ENCODE data around the gene PKNOX2. TPM values are rescaled to one million over a fixed set of nuclear protein-coding genes. Genes with fewer than 3 reads are reported as not detected.
A peak's percentile ranks its signal among the peaks of the same experiment; 100 is the strongest.

The PKNOX2 gene
- total and polyA plus RNA-seq, 10 of the 15 experiments (the other 5 are each of a cell fraction or from before 2014, with no cell fraction given): not detected

- ATAC-seq (peak; percentile 45), FAIRE-seq (no peak), DNase-seq (ENCODE audit: low read depth, low spot score) (no peak)
- no peaks in the 10 kb centered on the region for H4K20me1 ChIP-seq (ENCODE audit: control insufficient read depth, insufficient read depth)
- no peaks in the 10 kb centered on the region for H3K4me1 ChIP-seq (ENCODE audit: control insufficient read depth, insufficient read depth, low read length)
- H3K4me3 ChIP-seq: no peak overlapping the region
- no TSS peak for BruUV-seq (replicated peaks)
- no peaks in the 10 kb centered on the region for H3K9me3 ChIP-seq (replicated peaks; ENCODE audit: control insufficient read depth, insufficient read depth, low read length)
- RAD21 ChIA-PET (ENCODE audit: unreplicated experiment): interaction anchor here (1.0 to 7.8 kb wide), 5 partner anchors 16 to 304 kb away, joined by 5 to 343 read pairs (median 8); no protein-coding TSS in a partner anchor
- SMC1A ChIA-PET (ENCODE audit: uncharacterized antibody, unreplicated experiment): interaction anchor here (1.0 to 6.8 kb wide), 4 partner anchors 16 to 28 kb away, joined by 5 to 250 read pairs (median 29); no protein-coding TSS in a partner anchor
- in situ Hi-C loops (cut with MboI) (no loop called here), intact Hi-C loops (cut with micrococcal nuclease; ENCODE audit: unreplicated experiment) (no loop called here)
- H3K9ac ChIP-seq (ENCODE audit: control insufficient read depth, insufficient read depth, low read length): no peak overlapping the region
- CTCF ChIA-PET: interaction anchor here (1.0 to 6.5 kb wide), 6 partner anchors 10 to 30 kb away, joined by 3 to 108 read pairs (median 14); no protein-coding TSS in a partner anchor
- H2AFZ ChIP-seq (ENCODE audit: control insufficient read depth, low read depth, low read length): no peak overlapping the region
- POLR2A ChIA-PET: interaction anchor here (1.2 to 7.1 kb wide), 5 partner anchors 13 to 23 kb away, joined by 3 to 121 read pairs (median 20); no protein-coding TSS in a partner anchor
- 0 out of 2 replicates have a peak, but pooled peaks have one; percentile 28 for TF ChIP-seq NFYB (IDR thresholded peaks at IDR 0.05; ENCODE audit: insufficient read depth, low read depth, low read length)
- peak; percentile 22 for TF ChIP-seq MEF2B (IDR thresholded peaks at IDR 0.05; ENCODE audit: partially characterized antibody, poor library complexity, severe bottlenecking)
- no peak for TF ChIP-seq JUND (IDR thresholded peaks at IDR 0.05; ENCODE audit: low read depth, low read length)
- H3K79me2 ChIP-seq (ENCODE audit: control insufficient read depth, insufficient read depth, low read length): no peaks in the 10 kb centered on the region
- no peak overlapping the region; the same call in 1 of the 2 replicates for H3K4me2 ChIP-seq (ENCODE audit: control insufficient read depth, insufficient read depth)
- H3K27ac ChIP-seq (ENCODE audit: control insufficient read depth, insufficient read depth): no peak overlapping the region
- H3K27me3 ChIP-seq (replicated peaks in 1 of 2; ENCODE audit: control insufficient read depth in 2 of 2, insufficient read depth in 2 of 2, low read length in 1 of 2): peaks cover 0 to 1% of the 10 kb centered on the region in 2 experiments; a peak in 3 of 4 replicates
- H3K36me3 ChIP-seq (ENCODE audit: control insufficient read depth in 2 of 2, insufficient read depth in 2 of 2, low read length in 1 of 2): no peaks in the 10 kb centered on the region
- 20% methylated on average over 9 of the region's 9 CpGs for WGBS (ENCODE audit: insufficient coverage, insufficient replicate concordance, low lambda C conversion rate, missing lambda C conversion rate)
Measured at GRCh38 chr11:125376117-125376516, 211.6 kb downstream of the PKNOX2 start.

GRCh38 chr11:125376856-125377255 lies 212.3 kb downstream of the PKNOX2 start:
- ChIA-PET RAD21 (ENCODE audit: unreplicated experiment) (interaction anchor here (1.3 to 7.8 kb wide), 3 partner anchors 17 to 27 kb away, joined by 5 to 343 read pairs (median 20); no protein-coding TSS in a partner anchor), POLR2A (interaction anchor here (1.3 to 7.1 kb wide), 3 partner anchors 14 to 23 kb away, joined by 3 to 121 read pairs (median 102); no protein-coding TSS in a partner anchor), SMC1A (ENCODE audit: uncharacterized antibody, unreplicated experiment) (interaction anchor here (0.6 to 6.8 kb wide), 7 partner anchors 16 to 31 kb away, joined by 3 to 250 read pairs (median 3); no protein-coding TSS in a partner anchor), CTCF (interaction anchor here (1.5 to 6.5 kb wide), 2 partner anchors 21 to 31 kb away, joined by 4 to 42 read pairs; no protein-coding TSS in a partner anchor)
- WGBS (ENCODE audit: insufficient coverage, insufficient replicate concordance, low lambda C conversion rate, missing lambda C conversion rate): 64% methylated on average over 5 of the region's 5 CpGs
- Histone ChIP-seq H3K36me3 (ENCODE audit: control insufficient read depth in 2 of 2, insufficient read depth in 2 of 2, low read length in 1 of 2) (no peaks in the 10 kb centered on the region), H3K9me3 (replicated peaks; ENCODE audit: control insufficient read depth, insufficient read depth, low read length) (no peaks in the 10 kb centered on the region), H3K4me1 (ENCODE audit: control insufficient read depth, insufficient read depth, low read length) (no peaks in the 10 kb centered on the region), H3K27ac (ENCODE audit: control insufficient read depth, insufficient read depth) (no peak overlapping the region), H2AFZ (ENCODE audit: control insufficient read depth, low read depth, low read length) (no peak overlapping the region), H3K9ac (ENCODE audit: control insufficient read depth, insufficient read depth, low read length) (no peak overlapping the region), H4K20me1 (ENCODE audit: control insufficient read depth, insufficient read depth) (no peaks in the 10 kb centered on the region), H3K79me2 (ENCODE audit: control insufficient read depth, insufficient read depth, low read length) (no peaks in the 10 kb centered on the region), H3K4me2 (ENCODE audit: control insufficient read depth, insufficient read depth) (no peak overlapping the region), H3K4me3 (no peak overlapping the region), H3K27me3 (replicated peaks in 1 of 2; ENCODE audit: control insufficient read depth in 2 of 2, insufficient read depth in 2 of 2, low read length in 1 of 2) (peaks cover 0 to under 1% of the 10 kb centered on the region in 2 experiments; a peak in 2 of 4 replicates)
- DNase-seq (ENCODE audit: low read depth, low spot score) (no peak), FAIRE-seq (no peak), ATAC-seq (no peak)
- BruUV-seq (replicated peaks): no TSS peak
- intact Hi-C loops (cut with micrococcal nuclease; ENCODE audit: unreplicated experiment): no loop called here
- in situ Hi-C loops (cut with MboI): no loop called here
- TF ChIP-seq ZBED1 (IDR thresholded peaks at IDR 0.05; ENCODE audit: borderline replicate concordance) (no peak), ZNF687 (IDR thresholded peaks at IDR 0.05) (no peak), CHD2 (IDR thresholded peaks at IDR 0.05; ENCODE audit: borderline replicate concordance, low read depth, low read length) (no peak), NR2C1 (IDR thresholded peaks at IDR 0.05) (no peak), RB1 (IDR thresholded peaks at IDR 0.05; ENCODE audit: borderline replicate concordance) (no peak), SUPT20H (IDR thresholded peaks at IDR 0.05; ENCODE audit: borderline replicate concordance, control insufficient read depth, low read depth, low read length) (no peak), PKNOX1 (IDR thresholded peaks at IDR 0.05) (no peak), TARDBP (IDR thresholded peaks at IDR 0.05; ENCODE audit: borderline replicate concordance) (no peak), IKZF2 (IDR thresholded peaks at IDR 0.05) (no peak)

All from GM12878 (cell line).